ENCODE results near the gene CAMK2G. TPM values are rescaled to one million over a fixed set of nuclear protein-coding genes. Genes with fewer than 3 reads are reported as not detected.

The CAMK2G gene
- total RNA-seq, 2 experiments from 2014 or later = 29.1 to 34.8 TPM

GRCh38 chr10:73806176-73806950 lies 68.0 kb downstream of the CAMK2G start:
- H3K9me3 ChIP-seq (ENCODE audit: low read length) = no peaks in the 10 kb centered on the region
- H2AFZ ChIP-seq (ENCODE audit: low read length) = no peak overlapping the region
- peaks cover 14% of the 10 kb centered on the region; the same call in 1 of the 2 replicates for H3K79me2 ChIP-seq (ENCODE audit: insufficient read depth, low read depth, low read length)
- POLR2A ChIA-PET = interaction anchor here (0.9 to 1.3 kb wide), 2 partner anchors 9 to 20 kb away, joined by 3 read pairs; no protein-coding TSS in a partner anchor
- intact Hi-C loops (cut with micrococcal nuclease; ENCODE audit: unreplicated experiment) = no loop called here
- no peaks in the 10 kb centered on the region for H4K20me1 ChIP-seq (ENCODE audit: insufficient read depth, low read length)
- BruUV-seq (replicated peaks) = no TSS peak
- peaks cover 83% of the 10 kb centered on the region for H3K36me3 ChIP-seq (ENCODE audit: insufficient read depth, low read length)
- H3K27ac ChIP-seq (ENCODE audit: low read depth, low read length, poor library complexity, severe bottlenecking) = no peak overlapping the region
- CTCF ChIA-PET (ENCODE audit: unreplicated experiment) = no interaction called here
- no peaks in the 10 kb centered on the region for H3K9me2 ChIP-seq (ENCODE audit: insufficient read depth, low read length)
- peaks cover 20% of the 10 kb centered on the region for H3K4me1 ChIP-seq (ENCODE audit: insufficient read depth, low read length, poor library complexity, severe bottlenecking)
- no peak for DNase-seq (ENCODE audit: low spot score)
- no peak for TF ChIP-seq EZH2phosphoT487 (IDR thresholded peaks at IDR 0.05; ENCODE audit: borderline replicate concordance, low read depth, low read length)
- no peak for TF ChIP-seq CTCF (conservative IDR thresholded peaks at IDR 0.05; ENCODE audit: low read length)
- H3K4me2 ChIP-seq (ENCODE audit: low read length) = no peak overlapping the region
- no peak overlapping the region for H3K4me3 ChIP-seq (ENCODE audit: low read depth, low read length, poor library complexity, severe bottlenecking)

- H3K9me2 ChIP-seq (ENCODE audit: insufficient read depth, low read length) = no peaks in the 10 kb centered on the region
- peaks cover 8% of the 10 kb centered on the region for H3K4me1 ChIP-seq (ENCODE audit: insufficient read depth, low read length, poor library complexity, severe bottlenecking)
- no peak for DNase-seq (ENCODE audit: low spot score)
- H3K36me3 ChIP-seq (ENCODE audit: insufficient read depth, low read length) = peaks cover 86% of the 10 kb centered on the region
- intact Hi-C loops (cut with micrococcal nuclease; ENCODE audit: unreplicated experiment) = no loop called here
- ChIA-PET POLR2A (interaction anchor here (1.6 kb wide), 1 partner anchor 20 kb away, joined by 4 read pairs; no protein-coding TSS in a partner anchor), CTCF (ENCODE audit: unreplicated experiment) (no interaction called here)
- no peak for TF ChIP-seq EZH2phosphoT487 (IDR thresholded peaks at IDR 0.05; ENCODE audit: borderline replicate concordance, low read depth, low read length)
- TF ChIP-seq CTCF (conservative IDR thresholded peaks at IDR 0.05; ENCODE audit: low read length) = no peak
- H3K4me3 ChIP-seq (ENCODE audit: low read depth, low read length, poor library complexity, severe bottlenecking) = no peak overlapping the region
- H4K20me1 ChIP-seq (ENCODE audit: insufficient read depth, low read length) = no peaks in the 10 kb centered on the region
- H3K4me2 ChIP-seq (ENCODE audit: low read length) = no peak overlapping the region; the same call in 1 of the 2 replicates
- H2AFZ ChIP-seq (ENCODE audit: low read length) = no peak overlapping the region
- BruUV-seq (replicated peaks) = no TSS peak
- H3K79me2 ChIP-seq (ENCODE audit: insufficient read depth, low read depth, low read length) = no peaks in the 10 kb centered on the region
- peak overlapping the region; percentile 9 for H3K27ac ChIP-seq (ENCODE audit: low read depth, low read length, poor library complexity, severe bottlenecking)
- no peaks in the 10 kb centered on the region for H3K9me3 ChIP-seq (ENCODE audit: low read length)
Observed at GRCh38 chr10:73803680-73804286, 70.6 kb downstream of the CAMK2G start.
